Stimulated activated CD4-positive, alpha-beta T cell treated with anti-CD3 and anti-CD28 coated beads, TNF-alpha, amount 100 ng/mL, for 48 hours (primary cell): ENCODE data around the gene BTNL9.
"Not testable (repeated sequence)": the region's sequence is repeated elsewhere in the genome, so short reads cannot be mapped to it uniquely, and the experiment has no call there.

Source experiments
- DNase-seq, 3 donors: peaks; one replicate each; pipeline ENCODE4 v3.0.0-alpha.2; 2020; ENCODE audit warnings: low read depth in 3 of 3

BTNL9 gene

DNA sequence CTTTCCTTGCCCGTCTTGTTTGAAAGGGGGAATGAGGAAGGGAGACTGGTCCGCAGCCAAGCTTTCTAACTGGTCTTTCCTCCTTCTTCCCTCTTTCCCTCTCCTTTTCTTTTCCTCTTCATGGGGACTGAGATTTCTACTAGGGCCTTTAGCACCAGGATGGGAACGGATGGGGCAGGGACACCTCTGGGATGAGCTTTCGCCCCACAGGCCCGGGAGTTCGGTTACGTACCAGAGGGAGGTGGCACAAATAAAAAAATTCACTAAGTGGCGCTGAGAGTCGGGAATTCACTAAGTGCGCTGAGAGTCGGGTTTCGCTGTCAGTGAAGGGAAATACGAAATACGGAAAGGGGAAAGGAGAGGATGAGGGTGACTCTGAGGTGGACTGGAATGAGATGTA, 21.6 kb downstream of the BTNL9 start:
- DNase-seq, result no peak

DNA sequence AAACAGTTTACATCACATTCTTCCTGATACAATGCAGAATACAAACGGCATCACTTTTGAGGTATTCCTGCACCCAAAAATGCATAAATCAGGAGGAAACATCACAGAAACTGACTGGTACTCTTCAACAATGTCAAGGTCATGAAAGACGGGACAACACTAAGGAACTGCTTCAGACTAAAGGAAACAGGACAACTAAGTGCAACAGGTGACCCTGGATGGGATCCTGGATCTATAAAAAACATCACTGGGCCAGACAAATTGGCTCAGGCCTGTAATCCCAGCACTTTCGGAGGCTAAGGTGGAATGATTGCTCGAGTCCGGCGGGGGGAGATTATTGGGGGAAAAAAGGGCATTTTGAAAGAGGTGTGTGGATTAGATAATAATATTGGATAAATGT, 22.6 kb downstream of the BTNL9 start:
- no peak for DNase-seq

GRCh38 chr5:181063514-181063913, 23.4 kb downstream of the BTNL9 start:
- DNase-seq, result no peak

GRCh38 chr5:181064987-181065386, 24.9 kb downstream of the BTNL9 start:
- no peak for DNase-seq

DNA sequence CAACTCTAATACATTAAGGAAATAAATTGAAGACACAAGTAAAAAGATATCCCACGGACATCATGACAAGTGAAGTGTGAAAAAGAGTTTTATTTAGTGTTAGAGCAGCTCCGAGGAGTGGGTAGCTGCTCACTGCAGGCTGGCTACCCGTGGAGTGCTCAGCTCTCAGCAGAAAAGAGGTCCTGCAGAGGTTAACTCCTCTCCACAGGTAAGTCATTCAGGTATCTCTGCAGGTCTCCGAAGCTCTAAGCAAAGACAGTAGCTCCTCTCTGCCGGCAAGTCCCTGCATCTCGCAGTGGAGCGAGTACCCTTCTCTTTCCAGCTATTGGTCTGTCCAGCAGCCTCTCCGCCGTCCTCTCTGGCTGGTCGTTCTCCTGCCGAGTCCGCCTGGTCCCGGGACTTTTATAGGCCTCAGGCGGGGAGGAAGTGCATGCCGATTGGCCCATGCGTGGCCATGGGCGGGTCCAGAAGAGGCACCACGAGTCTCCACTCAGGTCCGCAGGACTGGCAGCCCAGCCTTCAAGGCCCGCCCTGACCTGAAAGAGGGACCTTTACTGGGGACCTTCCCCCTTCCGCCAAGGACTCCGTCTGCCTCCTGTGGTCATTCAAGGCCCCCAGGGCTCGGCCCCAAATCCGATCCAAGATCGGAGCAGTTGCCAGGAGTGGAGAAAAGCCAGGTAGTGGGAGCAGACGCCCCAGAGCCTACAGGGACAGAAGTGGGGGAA, 29.9 kb downstream of the BTNL9 start:
- DNase-seq, result no peak

DNA sequence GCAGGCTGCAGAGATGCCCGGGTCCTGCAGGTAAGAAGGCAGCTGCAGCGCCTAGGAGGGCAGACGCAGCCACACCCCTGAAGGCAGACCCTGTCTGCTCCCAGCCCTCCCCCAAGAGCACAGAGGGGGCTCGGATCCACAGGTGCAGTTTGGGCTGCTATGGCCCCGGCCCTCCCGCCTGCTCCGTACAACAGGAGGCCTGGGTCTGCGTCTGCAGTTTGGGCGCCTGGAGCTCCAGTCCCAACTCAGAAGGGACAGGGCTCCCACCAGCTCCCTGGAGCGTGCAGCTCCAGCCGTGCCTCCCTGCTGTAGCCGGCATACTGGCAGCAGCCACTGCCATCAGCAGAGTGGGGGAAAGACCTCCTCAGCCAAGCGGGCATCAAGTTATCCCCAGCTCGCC, 30.5 kb downstream of the BTNL9 start:
- no peak for DNase-seq

GRCh38 chr5:181071257-181071656, 31.2 kb downstream of the BTNL9 start:
- no peak for DNase-seq

DNA sequence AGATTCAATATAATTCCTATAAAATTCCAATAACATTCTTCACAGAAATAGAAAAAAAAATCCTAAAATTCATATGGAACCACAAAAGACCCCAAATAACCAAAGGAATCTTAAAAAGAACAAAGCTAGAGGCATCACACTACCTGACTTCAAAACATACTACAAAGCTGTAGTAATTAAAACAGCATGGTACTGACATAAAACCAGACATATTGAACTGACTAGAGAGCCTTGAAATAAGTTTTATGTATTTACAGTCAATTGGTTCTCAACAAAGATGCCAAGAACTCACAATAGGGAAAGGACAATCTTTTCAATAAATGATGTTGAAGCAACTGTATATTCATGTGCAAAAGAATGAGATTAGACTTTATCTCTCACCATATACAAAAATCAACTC, 36.9 kb downstream of the BTNL9 start:
- DNase-seq, result no peak

DNA sequence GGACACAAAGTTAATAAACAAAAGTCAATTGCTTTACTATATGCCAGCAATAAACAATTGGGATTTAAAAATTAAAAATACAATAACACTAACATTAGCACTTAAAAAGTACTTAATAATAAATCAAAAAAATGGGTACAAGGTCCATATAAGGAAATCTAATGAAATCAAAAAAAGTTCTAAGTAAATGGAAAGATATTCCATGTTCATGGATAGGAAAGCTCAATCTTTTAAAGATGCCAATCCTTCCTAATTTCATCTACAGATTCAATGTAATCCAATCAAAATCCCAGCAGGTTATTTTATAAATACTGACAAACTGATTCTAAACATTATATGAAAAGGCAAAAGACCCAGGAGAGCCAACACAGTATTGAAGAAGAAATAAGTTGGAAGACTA, 41.9 kb downstream of the BTNL9 start:
- no peak for DNase-seq

DNA sequence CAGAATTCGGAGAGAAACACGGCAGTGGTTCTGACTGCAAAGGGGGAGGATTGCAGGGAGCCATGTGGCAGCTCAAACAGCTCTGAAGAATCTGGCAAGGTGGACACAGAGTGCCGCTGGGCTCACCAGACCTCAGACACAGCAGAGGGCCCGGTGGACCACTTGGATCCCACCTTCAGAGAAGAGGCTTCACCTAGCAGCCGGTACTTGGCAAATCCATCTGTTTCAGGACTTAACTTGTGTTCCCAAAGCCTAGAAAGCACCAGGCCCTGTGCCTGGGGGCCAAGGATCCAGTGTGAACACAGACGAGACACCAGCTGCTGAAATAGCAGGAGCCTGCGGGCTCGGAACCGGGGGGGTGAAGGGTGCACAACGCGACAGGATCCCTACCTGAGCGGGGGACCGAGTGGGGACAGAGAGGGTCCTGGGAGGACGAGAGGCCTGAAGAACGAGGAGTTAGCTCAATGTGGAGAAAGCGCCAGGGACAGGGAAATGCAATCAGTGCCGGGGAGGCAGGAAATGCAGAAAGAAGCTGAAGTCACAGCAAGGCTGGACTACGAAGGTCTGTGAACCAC, 44.6 kb downstream of the BTNL9 start:
- no peak for DNase-seq

GRCh38 chr5:181086026-181086883, 46.2 kb downstream of the BTNL9 start:
- DNase-seq, result no peak

DNA sequence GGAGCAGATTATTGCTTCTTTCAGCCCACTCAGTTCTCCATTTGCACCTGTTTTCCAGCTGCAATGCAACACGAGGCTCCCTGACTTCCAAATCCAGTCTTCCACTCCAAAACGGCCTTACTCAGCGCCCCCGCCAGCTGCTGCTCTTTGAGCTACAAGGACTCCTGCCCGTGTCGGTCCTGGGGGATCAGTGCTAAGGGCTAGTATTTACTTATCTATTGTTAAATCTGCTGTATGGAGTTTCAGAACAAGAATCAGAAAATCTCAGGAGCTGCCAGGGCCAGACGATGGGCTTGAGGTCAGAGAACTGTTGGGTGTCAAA, 46.8 kb downstream of the BTNL9 start:
- no peak for DNase-seq

DNA sequence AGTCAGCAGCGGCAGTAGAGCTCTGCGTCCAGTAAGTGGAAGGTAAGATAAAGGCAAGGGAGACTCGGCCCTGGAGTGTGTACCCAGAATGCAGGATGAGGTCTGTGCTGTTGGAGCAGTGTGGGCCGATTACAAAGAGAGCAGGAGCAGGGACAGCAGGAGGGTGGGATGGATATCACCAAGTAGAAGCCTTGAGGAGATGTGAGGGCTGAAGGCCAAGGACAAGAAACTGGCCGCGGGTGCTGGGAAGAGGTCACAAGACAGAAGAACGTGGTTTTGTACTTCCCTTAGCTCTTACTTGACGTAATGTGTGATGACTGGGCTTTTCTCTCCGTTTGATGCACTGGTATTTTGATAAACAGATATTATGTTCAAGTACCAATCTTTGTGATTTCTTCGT, 47.2 kb downstream of the BTNL9 start:
- no peak for DNase-seq

GRCh38 chr5:181088289-181088688, 48.2 kb downstream of the BTNL9 start:
- DNase-seq, result no peak

DNA sequence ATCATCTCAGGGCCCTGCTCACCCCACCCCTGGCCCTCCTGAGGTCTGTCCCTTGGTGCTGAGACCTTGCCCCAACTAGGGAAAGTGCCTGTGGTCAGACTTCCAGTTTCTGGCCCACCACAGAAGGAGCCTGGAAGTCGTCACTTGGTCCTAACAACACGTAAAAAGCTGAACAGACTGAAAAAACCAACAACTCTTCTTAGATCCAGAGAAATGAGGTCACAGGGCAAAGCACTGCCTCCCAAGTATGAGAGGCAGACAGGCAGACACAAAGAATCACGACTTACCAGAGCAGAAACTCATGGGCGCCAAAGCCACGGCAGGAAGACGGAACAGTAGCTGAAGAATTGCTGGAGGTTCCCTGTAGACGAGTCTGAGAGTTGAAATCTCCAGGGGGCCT, 52.4 kb downstream of the BTNL9 start:
- DNase-seq, result no peak

DNA sequence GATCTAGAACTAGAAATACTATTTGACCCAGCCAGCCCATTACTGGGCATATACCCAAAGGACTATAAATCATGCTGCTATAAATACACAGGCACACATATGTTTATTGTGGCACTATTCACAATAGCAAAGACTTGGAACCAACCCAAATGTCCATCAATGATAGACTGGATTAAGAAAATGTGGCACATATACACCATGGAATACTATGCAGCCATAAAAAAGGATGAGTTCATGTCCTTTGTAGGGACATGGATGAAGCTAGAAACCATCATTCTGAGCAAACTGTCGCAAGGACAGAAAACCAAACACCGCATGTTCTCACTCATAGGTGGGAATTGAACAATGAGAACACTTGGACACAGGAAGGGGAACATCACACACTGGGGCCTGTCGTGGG, 55.1 kb downstream of the BTNL9 start:
- not testable (repeated sequence) for DNase-seq

- not testable (repeated sequence) for DNase-seq
These were observed 56.8 kb downstream of the BTNL9 start for GRCh38 chr5:181096721-181097382.

- DNase-seq, result not testable (repeated sequence)
These were observed 57.3 kb downstream of the BTNL9 start for GRCh38 chr5:181097383-181097753.

GRCh38 chr5:181097759-181098491, 57.9 kb downstream of the BTNL9 start:
- DNase-seq, result not testable (repeated sequence)

DNA sequence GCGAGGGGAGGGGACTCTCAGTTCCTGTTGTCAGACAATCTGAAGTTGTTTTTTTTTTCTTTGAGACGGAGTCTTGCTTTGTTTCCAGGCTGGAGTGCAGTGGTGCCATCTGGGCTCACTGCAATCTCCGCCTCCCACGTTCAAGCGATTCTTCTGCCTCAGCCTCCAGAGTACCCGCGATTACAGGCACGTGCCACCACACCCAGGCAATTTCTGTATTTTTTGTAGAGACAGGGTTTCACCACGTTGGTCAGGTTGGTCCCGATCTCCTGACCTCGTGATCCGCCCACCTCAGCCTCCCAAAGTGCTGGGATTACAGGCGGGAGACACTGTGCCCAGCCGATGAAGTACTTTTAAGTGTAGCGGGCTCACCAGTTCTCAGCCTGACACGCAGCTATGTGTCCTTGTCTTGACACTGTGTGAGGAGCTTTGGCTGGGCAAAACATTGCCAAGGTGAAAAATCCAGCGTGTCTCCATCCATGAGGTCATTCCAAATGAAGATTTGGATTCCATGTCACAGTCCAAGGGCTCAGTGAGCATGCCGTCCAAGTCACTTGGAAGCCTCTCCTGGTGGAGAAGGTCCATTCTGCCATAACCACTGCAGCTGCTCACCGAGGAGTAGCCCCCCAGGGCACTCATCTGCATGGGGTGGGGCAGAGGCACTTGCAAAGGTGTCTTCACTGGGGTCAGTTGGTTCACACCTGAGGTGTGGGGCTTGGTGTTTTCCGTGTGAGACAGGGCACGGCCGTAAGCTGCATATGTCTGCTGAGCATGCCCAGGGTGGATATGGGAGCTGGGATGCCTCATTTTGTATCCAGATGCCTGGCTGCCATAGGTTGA, 58.9 kb downstream of the BTNL9 start:
- DNase-seq, result no peak

DNA sequence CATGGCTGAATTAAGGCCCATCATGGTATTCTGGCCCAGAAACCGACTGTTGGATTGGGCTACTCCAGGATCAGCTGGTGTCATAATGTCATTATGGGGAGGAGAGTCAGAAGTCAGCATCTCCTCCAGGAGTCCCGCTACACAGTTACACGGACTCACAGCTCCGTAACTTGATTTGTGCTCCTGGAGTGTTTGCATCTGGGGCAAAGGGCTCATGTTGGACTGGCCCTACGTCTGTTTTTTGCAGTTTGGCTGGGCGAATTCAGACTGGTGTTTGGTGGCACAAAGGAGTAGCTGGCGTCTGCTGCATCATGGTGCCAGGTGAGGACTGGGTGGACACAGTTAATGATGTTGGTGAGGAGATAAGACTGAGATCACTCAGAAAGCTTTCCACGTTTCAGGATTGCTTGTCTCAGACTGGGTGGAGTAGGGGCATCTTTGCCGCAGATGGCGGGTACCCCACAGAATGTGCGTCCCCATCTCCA, 59.6 kb downstream of the BTNL9 start:
- no peak for DNase-seq
